GM23338 (cell line): ENCODE data around the gene CCL7.

Experiments used
- CREB1 ChIP-seq: fragments of 250-450 bp; sonication (Bioruptor Pico); IDR thresholded peaks from 2 replicates; pipeline ENCODE4 v1.5.0; 2020; ENCODE audit warnings: low read depth, mild to moderate bottlenecking, moderate library complexity
- CTCF ChIP-seq, 2 experiments: fragments of 200-600 bp in 1 of 2; sonication (generic) in 1 of 2; conservative IDR thresholded peaks; 2 replicates each; pipeline versions ENCODE4 v1.5.1 to v1.6.1; 2016 to 2017; ENCODE audit warnings: antibody characterized with exemption in 2 of 2, low read depth in 2 of 2, mild to moderate bottlenecking in 2 of 2, moderate library complexity in 1 of 2
- ETS1 ChIP-seq: IDR thresholded peaks from 2 replicates; pipeline ENCODE4 v1.6.1; 2016; ENCODE audit warnings: antibody characterized with exemption
- EZH2 ChIP-seq: fragments of 200-600 bp; sonication (generic); IDR thresholded peaks from one replicate; pipeline ENCODE4 v1.8.0; 2017; ENCODE audit warnings: antibody characterized with exemption, mild to moderate bottlenecking, low read depth; ENCODE audit not compliant: unreplicated experiment
- EZH2phosphoT487 ChIP-seq: fragments of 200-600 bp; sonication (generic); IDR thresholded peaks from one replicate; pipeline ENCODE4 v1.8.1; 2018; ENCODE audit warnings: antibody characterized with exemption; ENCODE audit not compliant: unreplicated experiment
- JUNB ChIP-seq: IDR thresholded peaks from one replicate; pipeline ENCODE4 v1.6.1; 2016; ENCODE audit warnings: antibody characterized with exemption; ENCODE audit not compliant: unreplicated experiment
- NANOG ChIP-seq: IDR thresholded peaks from 2 replicates; pipeline ENCODE4 v1.6.1; 2016; ENCODE audit warnings: antibody characterized with exemption, borderline replicate concordance
- POLR2AphosphoS5 ChIP-seq: IDR thresholded peaks from 2 replicates; pipeline ENCODE4 v1.6.1; 2016; ENCODE audit warnings: antibody characterized with exemption, low read depth
- REST ChIP-seq: IDR thresholded peaks from one replicate; pipeline ENCODE4 v1.6.1; 2018; ENCODE audit warnings: antibody characterized with exemption; ENCODE audit not compliant: unreplicated experiment
- ZNF114 ChIP-seq: fragments of 250-450 bp; sonication (Bioruptor Pico); IDR thresholded peaks from 2 replicates; pipeline ENCODE4 v1.5.0; 2020; ENCODE audit warnings: mild to moderate bottlenecking, moderate library complexity

- no peak for TF ChIP-seq POLR2AphosphoS5
- TF ChIP-seq CTCF (conservative IDR thresholded peaks at IDR 0.05; ENCODE audit: low read depth in 2 of 2): peak; percentile 68 to 87
- no peak for TF ChIP-seq REST
- no peak for TF ChIP-seq EZH2
- TF ChIP-seq CREB1 (CRISPR knock-in tag): no peak
- no peak for TF ChIP-seq EZH2phosphoT487
- no peak for TF ChIP-seq NANOG
- TF ChIP-seq JUNB: no peak
- TF ChIP-seq ETS1: no peak
- no peak for TF ChIP-seq ZNF114
These were observed 36.4 kb downstream of the CCL7 start for GRCh38 chr17:34306466-34306865.
